Tibial artery (tissue), 4 donors: ENCODE data around the gene CTNNB1.

Experiments
- DNase-seq, 2 donors: peaks; one replicate each; pipeline ENCODE4 v3.0.0-alpha.2; 2019
- H3K27ac ChIP-seq, 2 donors: fragments of 200-600 bp; sonication (generic) in 1 of 2; 1 replicate in 1 of 2; 2 replicates in 1 of 2; pipeline ENCODE4 v1.5.1; 2018 to 2019; ENCODE audit warnings: mild to moderate bottlenecking in 1 of 2
- H3K27me3 ChIP-seq, 2 donors: fragments of 200-600 bp; sonication (generic) in 1 of 2; one replicate each; pipeline versions ENCODE4 v1.5.1 to v1.6.0; 2016 to 2019
- H3K36me3 ChIP-seq, 3 donors: fragments of 200-600 bp; sonication (generic) in 2 of 3; one replicate each; pipeline ENCODE4 v1.5.1; 2016 to 2019; ENCODE audit warnings: mild to moderate bottlenecking in 2 of 3
- H3K4me1 ChIP-seq, 4 donors: fragments of 200-600 bp; sonication (generic) in 2 of 4; 1 replicate in 3 of 4; 2 replicates in 1 of 4; pipeline ENCODE4 v1.5.1; 2016 to 2019
- H3K4me3 ChIP-seq, 2 donors: fragments of 200-600 bp; sonication (generic) in 1 of 2; 1 replicate in 1 of 2; 2 replicates in 1 of 2; pipeline ENCODE4 v1.5.1; 2018 to 2019; ENCODE audit warnings: mild to moderate bottlenecking in 2 of 2
- H3K9me3 ChIP-seq, 3 donors: fragments of 200-600 bp; sonication (generic) in 1 of 3; one replicate each; pipeline ENCODE4 v1.5.1; 2016 to 2019
- intact Hi-C: fragments of 100-400 bp; cut with DNase I; formaldehyde crosslinking; loops from one replicate; pipeline ENCODE4 v1.15.0; 2023; ENCODE audit warnings: low total_unique reads
- TF ChIP-seq, protein P1 (sequence below), 2 experiments: fragments of 200-600 bp in 1 of 2; fragments of 450-650 bp in 1 of 2; IDR thresholded peaks; one replicate each; pipeline ENCODE4 v1.5.1; 2017 to 2019; ENCODE audit warnings: antibody characterized with exemption in 2 of 2, mild to moderate bottlenecking in 1 of 2, moderate library complexity in 1 of 2

The CTNNB1 gene

DNA sequence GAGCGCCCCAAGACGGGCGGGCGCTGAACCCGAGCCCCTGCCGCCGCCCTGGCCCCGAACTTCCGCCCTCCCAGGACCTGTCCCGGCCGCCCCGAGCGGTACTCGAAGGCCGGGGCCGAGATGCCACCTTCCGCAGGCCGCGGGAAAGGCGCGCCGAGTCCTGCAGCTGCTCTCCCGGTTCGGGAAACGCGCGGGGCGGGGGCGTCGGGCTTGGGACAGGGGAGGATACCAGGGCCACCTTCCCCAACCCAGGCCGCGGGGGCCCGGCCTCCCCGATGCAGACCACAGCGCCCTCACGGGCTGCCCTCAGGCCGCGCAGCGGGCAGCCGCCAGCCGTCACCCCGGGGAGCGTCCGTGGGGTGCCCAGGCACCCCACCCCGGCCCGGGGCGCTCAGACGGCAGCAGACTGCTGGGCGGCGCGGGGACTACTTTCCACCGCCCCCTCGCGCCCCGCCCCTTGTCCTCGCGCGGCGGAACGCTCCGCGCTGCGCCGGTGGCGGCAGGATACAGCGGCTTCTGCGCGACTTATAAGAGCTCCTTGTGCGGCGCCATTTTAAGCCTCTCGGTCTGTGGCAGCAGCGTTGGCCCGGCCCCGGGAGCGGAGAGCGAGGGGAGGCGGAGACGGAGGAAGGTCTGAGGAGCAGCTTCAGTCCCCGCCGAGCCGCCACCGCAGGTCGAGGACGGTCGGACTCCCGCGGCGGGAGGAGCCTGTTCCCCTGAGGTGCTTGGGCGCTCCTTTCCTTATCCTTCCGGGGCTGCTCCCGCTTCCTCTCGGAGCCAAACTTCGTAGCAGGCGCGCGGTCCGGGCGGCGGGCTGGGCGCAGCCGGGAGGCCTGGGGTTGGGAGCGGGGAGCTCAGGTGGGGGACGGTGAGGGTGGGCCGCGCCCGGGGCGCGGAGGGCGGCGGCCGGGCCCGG, at the start of gene CTNNB1:
CTNNB1 (plus strand) TSS at position 556 of the 916 bp plus-strand sequence. CDS start 24,564 bp downstream, outside the sequence.
- Histone ChIP-seq H3K4me3 (peak within 1 kb of the TSS; percentile 80 to 92), H3K36me3 (no peaks in the 10 kb centered on the region), H3K9me3 (no peaks in the 10 kb centered on the region), H3K27ac (peak within 1 kb of the TSS; percentile 96 to 99), H3K4me1 (peaks cover 0 to 31% (median 14%) of the 10 kb centered on the region in 4 donors), H3K27me3 (no peaks in the 10 kb centered on the region)
- TF ChIP-seq, protein P1, sequence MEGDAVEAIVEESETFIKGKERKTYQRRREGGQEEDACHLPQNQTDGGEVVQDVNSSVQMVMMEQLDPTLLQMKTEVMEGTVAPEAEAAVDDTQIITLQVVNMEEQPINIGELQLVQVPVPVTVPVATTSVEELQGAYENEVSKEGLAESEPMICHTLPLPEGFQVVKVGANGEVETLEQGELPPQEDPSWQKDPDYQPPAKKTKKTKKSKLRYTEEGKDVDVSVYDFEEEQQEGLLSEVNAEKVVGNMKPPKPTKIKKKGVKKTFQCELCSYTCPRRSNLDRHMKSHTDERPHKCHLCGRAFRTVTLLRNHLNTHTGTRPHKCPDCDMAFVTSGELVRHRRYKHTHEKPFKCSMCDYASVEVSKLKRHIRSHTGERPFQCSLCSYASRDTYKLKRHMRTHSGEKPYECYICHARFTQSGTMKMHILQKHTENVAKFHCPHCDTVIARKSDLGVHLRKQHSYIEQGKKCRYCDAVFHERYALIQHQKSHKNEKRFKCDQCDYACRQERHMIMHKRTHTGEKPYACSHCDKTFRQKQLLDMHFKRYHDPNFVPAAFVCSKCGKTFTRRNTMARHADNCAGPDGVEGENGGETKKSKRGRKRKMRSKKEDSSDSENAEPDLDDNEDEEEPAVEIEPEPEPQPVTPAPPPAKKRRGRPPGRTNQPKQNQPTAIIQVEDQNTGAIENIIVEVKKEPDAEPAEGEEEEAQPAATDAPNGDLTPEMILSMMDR (IDR thresholded peaks at IDR 0.05): peak in 1 of 2 experiments; percentile 19
- DNase-seq: peak; percentile 90 to 96
- intact Hi-C loops: loop anchor here (5.0 kb wide), 1 partner anchor 197 kb away; no protein-coding TSS in a partner anchor

DNA sequence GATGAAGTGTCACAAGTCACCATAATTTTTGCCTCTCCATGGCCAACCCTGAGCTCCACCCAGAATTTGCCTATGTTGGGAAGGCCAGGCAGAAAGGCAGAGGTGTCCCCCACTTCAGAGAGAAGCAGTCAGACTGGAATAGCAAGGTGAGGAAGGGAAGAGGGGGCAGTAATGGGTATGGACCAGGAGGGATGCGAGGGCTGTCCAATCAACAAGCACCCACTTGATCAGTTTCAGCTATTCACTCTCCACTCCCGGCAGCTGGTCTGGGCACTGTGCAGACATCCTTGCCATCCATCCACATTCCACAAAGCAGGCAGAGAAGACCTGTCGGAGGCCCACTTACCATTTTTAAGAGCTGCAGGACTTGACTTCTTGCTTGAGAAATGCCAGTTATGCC, 43.5 kb upstream of the CTNNB1 start:
- intact Hi-C loops: no loop called here

DNA sequence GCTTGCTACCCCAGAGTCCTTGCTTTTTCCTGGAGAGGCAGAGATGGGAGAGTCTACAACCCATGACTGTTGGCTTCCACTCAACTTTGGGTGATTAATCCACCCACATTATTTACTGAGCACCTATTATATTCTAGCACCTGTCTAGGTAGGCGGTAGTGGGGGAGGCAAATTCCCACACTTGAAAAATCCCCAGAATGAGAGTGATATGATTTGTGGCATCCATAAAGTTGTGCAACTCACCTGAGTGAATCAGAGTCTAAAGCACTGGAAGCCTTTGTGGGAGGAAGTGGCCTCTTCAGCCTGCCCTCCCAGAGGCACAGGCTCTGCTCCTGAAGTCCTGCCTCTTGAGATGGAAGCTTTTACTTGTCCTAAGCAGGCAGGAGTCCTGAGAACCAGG, 40.4 kb upstream of the CTNNB1 start:
- H3K36me3 ChIP-seq: no peaks in the 10 kb centered on the region
- H3K4me1 ChIP-seq: no peaks in the 10 kb centered on the region
- H3K27ac ChIP-seq: no peak overlapping the region
- intact Hi-C loops: no loop called here
- no peak overlapping the region for H3K4me3 ChIP-seq
- H3K27me3 ChIP-seq: no peaks in the 10 kb centered on the region
- no peak for DNase-seq
- TF ChIP-seq, protein P1 (IDR thresholded peaks at IDR 0.05): no peak
- H3K9me3 ChIP-seq: no peaks in the 10 kb centered on the region

More for the DNA sequence above, 43.5 kb upstream of the CTNNB1 start:
- Histone ChIP-seq H3K9me3 (no peaks in the 10 kb centered on the region), H3K27ac (no peak overlapping the region), H3K36me3 (no peaks in the 10 kb centered on the region), H3K4me1 (no peaks in the 10 kb centered on the region), H3K4me3 (no peak overlapping the region), H3K27me3 (no peaks in the 10 kb centered on the region)
- TF ChIP-seq, protein P1 (IDR thresholded peaks at IDR 0.05): no peak
- DNase-seq: no peak

DNA sequence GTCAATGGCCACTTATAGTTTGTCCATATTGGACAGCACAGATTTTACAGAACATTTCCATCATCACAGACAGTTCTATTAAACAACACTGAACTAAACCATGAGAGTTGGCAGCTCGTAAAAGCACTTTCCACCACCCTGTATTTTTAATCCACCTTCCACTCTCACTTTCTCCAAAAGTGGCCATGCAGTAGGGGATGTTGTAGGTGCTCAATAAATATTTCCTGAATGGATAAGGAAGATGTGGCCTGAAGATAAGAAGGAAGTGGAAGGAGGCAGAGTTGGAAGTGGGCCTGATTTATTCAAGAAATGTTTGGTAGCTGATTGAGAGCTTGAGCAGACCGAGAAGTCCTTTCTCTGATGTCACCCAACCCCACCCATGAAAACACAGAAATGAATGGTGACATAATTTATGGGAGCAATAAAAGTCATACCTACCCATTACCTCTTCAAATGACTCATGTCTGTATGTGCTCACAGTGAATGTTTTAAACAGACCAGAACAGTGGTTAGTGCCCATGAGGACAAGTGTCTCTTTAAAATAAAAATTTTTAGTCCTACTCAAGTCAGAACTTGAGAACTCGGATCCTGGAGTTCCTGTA, 39.6 kb upstream of the CTNNB1 start:
- DNase-seq: no peak
- H3K4me1 ChIP-seq: no peaks in the 10 kb centered on the region
- no peaks in the 10 kb centered on the region for H3K27me3 ChIP-seq
- intact Hi-C loops: no loop called here
- TF ChIP-seq, protein P1 (IDR thresholded peaks at IDR 0.05): no peak
- no peaks in the 10 kb centered on the region for H3K9me3 ChIP-seq
- H3K27ac ChIP-seq: no peak overlapping the region
- H3K4me3 ChIP-seq: no peak overlapping the region
- H3K36me3 ChIP-seq: no peaks in the 10 kb centered on the region

DNA sequence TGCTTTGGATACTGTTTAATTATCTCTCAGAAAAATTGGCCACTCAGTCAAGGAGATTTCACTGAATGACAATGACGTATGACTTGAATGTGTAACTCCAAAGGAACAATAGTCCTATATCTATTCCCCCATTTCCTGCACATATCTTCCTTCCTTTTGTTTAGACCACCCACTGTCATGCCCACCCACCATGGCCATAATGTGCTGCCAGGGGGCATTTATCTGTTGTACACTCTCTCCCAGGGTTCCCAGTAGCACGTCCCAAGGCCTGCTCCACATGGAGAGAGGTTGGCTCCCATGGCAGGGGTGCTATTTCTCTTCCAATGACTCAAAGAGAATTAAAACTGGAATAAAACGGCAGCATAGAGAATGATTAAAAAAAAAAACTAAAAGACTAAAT, 36.8 kb upstream of the CTNNB1 start:
- Histone ChIP-seq H3K27me3 (no peaks in the 10 kb centered on the region), H3K4me3 (no peak overlapping the region), H3K36me3 (no peaks in the 10 kb centered on the region), H3K27ac (no peak overlapping the region), H3K4me1 (no peaks in the 10 kb centered on the region), H3K9me3 (no peaks in the 10 kb centered on the region)
- TF ChIP-seq, protein P1 (IDR thresholded peaks at IDR 0.05): no peak
- intact Hi-C loops: no loop called here
- DNase-seq: no peak
